ENCODE measurements around the gene SBNO1. TPM values are rescaled to one million over a fixed set of nuclear protein-coding genes. Genes with fewer than 3 reads are reported as not detected.

SBNO1 gene
- total RNA-seq, 3 donors from 2014 or later: 29.4 to 37.7 (median 33.4) TPM

- no peak for ATAC-seq
- intact Hi-C loops (cut with DNase I, micrococcal nuclease): no loop called here
- Histone ChIP-seq H3K36me3 (ENCODE audit: low read depth) (no peaks in the 10 kb centered on the region), H3K9me3 (no peaks in the 10 kb centered on the region), H3K4me1 (ENCODE audit: low read depth) (peaks cover 9% of the 10 kb centered on the region), H3K4me3 (no peak overlapping the region)
- no peak for DNase-seq
- TF ChIP-seq CTCF (IDR thresholded peaks at IDR 0.05): no peak
These were observed 6.6 kb downstream of the SBNO1 start for GRCh38 chr12:123358035-123358434.

GRCh38 chr12:123356159-123356670 lies 8.4 kb downstream of the SBNO1 start:
- H3K9me3 ChIP-seq: no peaks in the 10 kb centered on the region
- no peak for TF ChIP-seq CTCF (IDR thresholded peaks at IDR 0.05)
- intact Hi-C loops (cut with DNase I, micrococcal nuclease): no loop called here
- DNase-seq (no peak), ATAC-seq (no peak)
- H3K4me3 ChIP-seq: no peak overlapping the region
- no peaks in the 10 kb centered on the region for H3K4me1 ChIP-seq (ENCODE audit: low read depth)
- no peaks in the 10 kb centered on the region for H3K36me3 ChIP-seq (ENCODE audit: low read depth)

- ATAC-seq (no peak), DNase-seq (no peak)
- no peaks in the 10 kb centered on the region for H3K36me3 ChIP-seq (ENCODE audit: low read depth)
- H3K4me1 ChIP-seq (ENCODE audit: low read depth): no peaks in the 10 kb centered on the region
- H3K4me3 ChIP-seq: no peak overlapping the region
- H3K9me3 ChIP-seq: no peaks in the 10 kb centered on the region
- no peak for TF ChIP-seq CTCF (IDR thresholded peaks at IDR 0.05)
- intact Hi-C loops (cut with DNase I, micrococcal nuclease): no loop called here
These were observed 10.0 kb downstream of the SBNO1 start for GRCh38 chr12:123354600-123354999.

GRCh38 chr12:123351349-123351748 lies 13.3 kb downstream of the SBNO1 start:
- DNase-seq (no peak), ATAC-seq (no peak)
- no peak for TF ChIP-seq CTCF (IDR thresholded peaks at IDR 0.05)
- H3K9me3 ChIP-seq: no peaks in the 10 kb centered on the region
- no peaks in the 10 kb centered on the region for H3K36me3 ChIP-seq (ENCODE audit: low read depth)
- H3K4me3 ChIP-seq: no peak overlapping the region
- intact Hi-C loops (cut with DNase I, micrococcal nuclease): no loop called here
- H3K4me1 ChIP-seq (ENCODE audit: low read depth): no peaks in the 10 kb centered on the region

GRCh38 chr12:123346946-123347345 lies 17.7 kb downstream of the SBNO1 start:
- no peak for TF ChIP-seq CTCF (IDR thresholded peaks at IDR 0.05)
- no peak for ATAC-seq
- no peak for DNase-seq
- Histone ChIP-seq H3K9me3 (no peaks in the 10 kb centered on the region), H3K4me1 (ENCODE audit: low read depth) (no peaks in the 10 kb centered on the region), H3K4me3 (no peak overlapping the region), H3K36me3 (ENCODE audit: low read depth) (peaks cover 6% of the 10 kb centered on the region)
- intact Hi-C loops (cut with DNase I, micrococcal nuclease): no loop called here

- no peak for ATAC-seq
These were observed 20.6 kb downstream of the SBNO1 start for GRCh38 chr12:123344086-123344485.

More at GRCh38 chr12:123344086-123344485, 20.6 kb downstream of the SBNO1 start:
- Histone ChIP-seq H3K36me3 (ENCODE audit: low read depth) (peaks cover 6% of the 10 kb centered on the region), H3K4me3 (no peak overlapping the region), H3K4me1 (ENCODE audit: low read depth) (no peaks in the 10 kb centered on the region), H3K9me3 (no peaks in the 10 kb centered on the region)
- intact Hi-C loops (cut with DNase I, micrococcal nuclease): no loop called here
- DNase-seq: no peak
- TF ChIP-seq CTCF (IDR thresholded peaks at IDR 0.05): no peak
